Gastrocnemius medialis (tissue), 4 donors: ENCODE data around the gene MDFIC. TPM values are rescaled to one million over a fixed set of nuclear protein-coding genes. Genes with fewer than 3 reads are reported as not detected.

ENCODE experiments used
- ATAC-seq, 2 donors: fragments of 150-250 bp; one replicate each; pipeline ENCODE4 v1.9.1; 2016
- DNase-seq, 2 donors: peaks; one replicate each; pipeline ENCODE4 v3.0.0-alpha.2; 2019
- H3K27ac ChIP-seq, 4 donors: fragments of 200-600 bp; sonication (generic); 1 replicate in 1 of 4; 2 replicates in 3 of 4; pipeline ENCODE4 v1.5.1; 2016 to 2018; ENCODE audit warnings: mild to moderate bottlenecking in 2 of 4, moderate library complexity in 1 of 4
- H3K27me3 ChIP-seq, 3 donors: fragments of 200-600 bp; sonication (generic) in 2 of 3; 1 replicate in 1 of 3; 2 replicates in 2 of 3; pipeline versions ENCODE4 v1.5.1 to v1.6.0; 2016 to 2019; ENCODE audit warnings: mild to moderate bottlenecking in 1 of 3, moderate library complexity in 1 of 3
- H3K36me3 ChIP-seq, 2 donors: fragments of 200-600 bp; sonication (generic) in 1 of 2; one replicate each; pipeline ENCODE4 v1.5.1; 2017 to 2018
- H3K4me1 ChIP-seq, 2 donors: fragments of 200-600 bp; sonication (generic) in 1 of 2; one replicate each; pipeline ENCODE4 v1.5.1; 2016 to 2017; ENCODE audit warnings: mild to moderate bottlenecking in 2 of 2
- H3K4me3 ChIP-seq, 4 donors: fragments of 200-600 bp; sonication (generic) in 3 of 4; 1 replicate in 1 of 4; 2 replicates in 3 of 4; pipeline ENCODE4 v1.5.1; 2016 to 2019; ENCODE audit warnings: mild to moderate bottlenecking in 2 of 4
- H3K9me3 ChIP-seq, 3 donors: fragments of 200-600 bp; sonication (generic) in 2 of 3; 1 replicate in 1 of 3; 2 replicates in 2 of 3; pipeline ENCODE4 v1.5.1; 2016 to 2019
- CTCF ChIP-seq, 5 experiments: fragments of 450-650 bp in 3 of 5; fragments of 200-600 bp in 2 of 5; sonication (generic) in 2 of 5; IDR thresholded peaks in 4 of 5; conservative IDR thresholded peaks in 1 of 5; 1 replicate in 4 of 5; 2 replicates in 1 of 5; pipeline ENCODE4 v1.5.1; 2016 to 2019; ENCODE audit warnings: antibody characterized with exemption in 5 of 5, mild to moderate bottlenecking in 3 of 5, moderate library complexity in 3 of 5
- POLR2A ChIP-seq, 2 donors: fragments of 450-650 bp; IDR thresholded peaks; one replicate each; pipeline ENCODE4 v1.6.1; 2017; ENCODE audit warnings: antibody characterized with exemption in 2 of 2, mild to moderate bottlenecking in 2 of 2, moderate library complexity in 2 of 2
- in situ Hi-C, 4 donors: fragments of 200-750 bp; cut with MboI; loops; one replicate each; pipeline versions ENCODE4 v1.15.0 to v1.8.0; 2017; ENCODE audit warnings: low sequenced_read_pairs in 4 of 4
- intact Hi-C: fragments of 100-400 bp; cut with DNase I; formaldehyde crosslinking; loops from one replicate; pipeline ENCODE4 v1.15.1; 2023; ENCODE audit warnings: low total_unique reads
- total RNA-seq, 4 donors: library from RNA; depleted of rRNA; stranded (reverse); fragments of >200 nt; gene quantifications; one replicate each; pipeline versions ENCODE4 v1.1.0 to v1.2.3, GENCODE V29; 2016

The MDFIC gene
- total RNA-seq, 4 donors from 2014 or later, result 6.3 to 11.6 (median 10.6) TPM

- H3K4me3 ChIP-seq, result no peak overlapping the region
- ATAC-seq (no peak), DNase-seq (no peak)
- no peak overlapping the region for H3K27ac ChIP-seq
- in situ Hi-C loops, result no loop called here
- TF ChIP-seq CTCF (IDR thresholded peaks at IDR 0.05 in 4 of 5, conservative IDR thresholded peaks at IDR 0.05 in 1 of 5), result no peak
- H3K4me1 ChIP-seq, result peaks cover 4 to 10% of the 10 kb centered on the region in 2 donors
- intact Hi-C loops, result no loop called here
- H3K9me3 ChIP-seq, result no peaks in the 10 kb centered on the region
- no peaks in the 10 kb centered on the region for H3K27me3 ChIP-seq
- no peaks in the 10 kb centered on the region for H3K36me3 ChIP-seq
These were observed 50.7 kb downstream of the MDFIC start for GRCh38 chr7:114972567-114972966.

- no peaks in the 10 kb centered on the region for H3K36me3 ChIP-seq
- ATAC-seq (no peak), DNase-seq (no peak)
- no peaks in the 10 kb centered on the region for H3K27me3 ChIP-seq
- in situ Hi-C loops (no loop called here), intact Hi-C loops (no loop called here)
- H3K9me3 ChIP-seq, result no peaks in the 10 kb centered on the region
- no peak overlapping the region for H3K4me3 ChIP-seq
- TF ChIP-seq POLR2A (IDR thresholded peaks at IDR 0.05) (no peak), CTCF (IDR thresholded peaks at IDR 0.05 in 4 of 5, conservative IDR thresholded peaks at IDR 0.05 in 1 of 5) (no peak)
- peaks cover 4 to 10% of the 10 kb centered on the region in 2 donors for H3K4me1 ChIP-seq
- peak overlapping the region in 1 of 4 donors; percentile 28 for H3K27ac ChIP-seq
These were observed 51.3 kb downstream of the MDFIC start for GRCh38 chr7:114973147-114973546.

GRCh38 chr7:114975401-114975800 lies 53.5 kb downstream of the MDFIC start:
- no peak for TF ChIP-seq CTCF (IDR thresholded peaks at IDR 0.05 in 4 of 5, conservative IDR thresholded peaks at IDR 0.05 in 1 of 5)
- no peak for TF ChIP-seq POLR2A (IDR thresholded peaks at IDR 0.05)
- DNase-seq, result no peak
- no peak for ATAC-seq
- in situ Hi-C loops (no loop called here), intact Hi-C loops (loop anchor here (5.0 kb wide), 1 partner anchor 53 kb away; the partner anchor contains the start of gene MDFIC)
- Histone ChIP-seq H3K27me3 (no peaks in the 10 kb centered on the region), H3K9me3 (no peaks in the 10 kb centered on the region), H3K4me3 (no peak overlapping the region), H3K4me1 (peaks cover 20 to 24% of the 10 kb centered on the region in 2 donors), H3K36me3 (no peaks in the 10 kb centered on the region), H3K27ac (peak overlapping the region in 3 of 4 donors; percentile 4 to 45 (median 12))

GRCh38 chr7:114976666-114977065 lies 54.8 kb downstream of the MDFIC start:
- DNase-seq (no peak), ATAC-seq (no peak)
- H3K27ac ChIP-seq, result no peak overlapping the region
- H3K27me3 ChIP-seq, result no peaks in the 10 kb centered on the region
- no peaks in the 10 kb centered on the region for H3K36me3 ChIP-seq
- TF ChIP-seq CTCF (IDR thresholded peaks at IDR 0.05 in 4 of 5, conservative IDR thresholded peaks at IDR 0.05 in 1 of 5) (no peak), POLR2A (IDR thresholded peaks at IDR 0.05) (no peak)
- in situ Hi-C loops, result no loop called here
- no peaks in the 10 kb centered on the region for H3K9me3 ChIP-seq
- peaks cover 33 to 36% of the 10 kb centered on the region in 2 donors for H3K4me1 ChIP-seq
- intact Hi-C loops, result loop anchor here (5.0 kb wide), 1 partner anchor 54 kb away; the partner anchor contains the start of gene MDFIC
- no peak overlapping the region for H3K4me3 ChIP-seq

GRCh38 chr7:114977277-114977676 lies 55.4 kb downstream of the MDFIC start:
- Histone ChIP-seq H3K4me1 (peaks cover 34 to 36% of the 10 kb centered on the region in 2 donors), H3K9me3 (no peaks in the 10 kb centered on the region), H3K27ac (peak overlapping the region in 2 of 4 donors; percentile 18 to 30), H3K27me3 (no peaks in the 10 kb centered on the region), H3K36me3 (no peaks in the 10 kb centered on the region), H3K4me3 (no peak overlapping the region)
- in situ Hi-C loops, result no loop called here
- ATAC-seq (no peak), DNase-seq (no peak)
- no peak for TF ChIP-seq CTCF (IDR thresholded peaks at IDR 0.05 in 4 of 5, conservative IDR thresholded peaks at IDR 0.05 in 1 of 5)
- no peak for TF ChIP-seq POLR2A (IDR thresholded peaks at IDR 0.05)
- intact Hi-C loops, result loop anchor here (5.0 kb wide), 1 partner anchor 55 kb away; the partner anchor contains the start of gene MDFIC
